Ectodermal cell (in vitro differentiated cells): ENCODE measurements around the gene METTL24. TPM values are rescaled to one million over a fixed set of nuclear protein-coding genes. Genes with fewer than 3 reads are reported as not detected.

Source experiments
- H3K27ac ChIP-seq: 2 replicates; pipeline ENCODE4 v1.7.0; 2013; ENCODE audit warnings: mild to moderate bottlenecking, low read depth, low read length; ENCODE audit not compliant: insufficient read depth, poor library complexity, severe bottlenecking
- H3K27me3 ChIP-seq: 2 replicates; pipeline ENCODE4 v1.7.0; 2013; ENCODE audit warnings: mild to moderate bottlenecking, low read length; ENCODE audit not compliant: insufficient read depth, control insufficient read depth, poor library complexity, severe bottlenecking
- H3K36me3 ChIP-seq: one replicate; pipeline ENCODE4 v1.7.0; 2013; ENCODE audit warnings: low read length; ENCODE audit not compliant: control insufficient read depth, insufficient read depth
- H3K4me1 ChIP-seq: one replicate; pipeline ENCODE4 v1.7.0; 2013; ENCODE audit warnings: low read length; ENCODE audit not compliant: control insufficient read depth, insufficient read depth
- H3K4me3 ChIP-seq: 2 replicates; pipeline ENCODE4 v1.7.0; 2013; ENCODE audit warnings: low read depth, low read length, control low read depth; ENCODE audit not compliant: insufficient read depth
- H3K9me3 ChIP-seq: 2 replicates; pipeline ENCODE4 v1.7.0; 2013; ENCODE audit warnings: mild to moderate bottlenecking, low read length, moderate library complexity; ENCODE audit not compliant: control insufficient read depth
- WGBS, 2 experiments: methylation state at CpG; one replicate each; pipeline ENCODE4 v1.1.7; 2013; ENCODE audit warnings: missing lambda C conversion rate in 2 of 2; 5-methylcytosine and 5-hydroxymethylcytosine counted together
- polyA plus RNA-seq, 4 experiments: library from polyadenylated mRNA; stranded (reverse); fragments of 50-300 nt; gene quantifications; one replicate each; pipeline ENCODE4 v1.2.3, GENCODE V29; 2013

Gene METTL24, protein sequence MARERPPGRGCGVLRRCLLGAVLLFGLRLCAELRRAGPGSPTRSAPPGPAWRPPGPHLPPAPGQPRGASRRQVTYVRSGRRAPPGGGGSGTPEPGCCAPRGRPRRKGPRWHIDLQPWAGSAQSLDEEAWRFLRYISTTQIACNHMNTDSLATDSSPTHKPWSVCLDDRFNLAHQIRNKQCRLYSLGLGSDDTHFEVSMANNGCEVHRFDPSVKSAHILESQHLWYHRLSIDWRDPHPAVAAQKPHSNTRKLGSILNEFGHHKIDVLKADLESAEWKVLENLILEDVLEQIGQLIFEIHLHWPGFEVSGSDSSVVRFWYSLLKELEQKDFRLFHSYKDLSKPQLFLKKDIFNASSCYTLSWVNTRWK
- polyA plus RNA-seq (2013, experiment 1 of 4): 3.0 TPM
- 2.8 TPM for polyA plus RNA-seq (2013, experiment 2 of 4)
- polyA plus RNA-seq (2013, experiment 3 of 4): 3.2 TPM
- polyA plus RNA-seq (2013, experiment 4 of 4): 3.5 TPM

GRCh38 chr6:110357664-110358552 is at the start of gene METTL24:
Gene METTL24, minus strand, starts transcription at chr6:110358349. Its CDS starts 77 bp downstream, at chr6:110358272.
- 2% methylated on average over 107 of the region's 107 CpGs for WGBS, 2 experiments
- Histone ChIP-seq H3K36me3 (no peaks in the 10 kb centered on the region), H3K27me3 (peaks cover 31% of the 10 kb centered on the region), H3K4me1 (peaks cover 39% of the 10 kb centered on the region), H3K27ac (no peak within 1 kb of the TSS), H3K4me3 (peak within 1 kb of the TSS; percentile 44), H3K9me3 (no peaks in the 10 kb centered on the region)

DNA sequence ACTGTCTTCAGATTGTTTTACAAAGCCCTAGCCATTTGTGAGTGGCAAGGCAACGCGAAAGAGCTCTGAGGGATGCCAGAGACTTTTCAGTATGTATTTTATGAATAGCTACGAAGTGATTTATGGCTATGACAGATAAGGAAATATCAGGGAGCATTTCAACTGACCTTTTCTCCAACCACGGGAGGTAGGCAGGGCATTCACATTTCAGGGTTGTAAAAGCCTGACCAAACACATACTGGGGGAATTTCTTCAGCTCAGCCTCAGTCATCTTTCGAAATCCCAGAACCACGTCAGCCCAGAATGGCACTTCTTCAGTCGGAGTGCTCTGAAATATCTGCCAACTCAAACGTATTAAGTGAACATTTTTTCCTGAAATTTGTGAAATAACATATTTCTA is 46.5 kb upstream of the METTL24 start:
- no peaks in the 10 kb centered on the region for H3K27me3 ChIP-seq
- no peaks in the 10 kb centered on the region for H3K9me3 ChIP-seq
- H3K27ac ChIP-seq: no peak overlapping the region
- H3K36me3 ChIP-seq: no peaks in the 10 kb centered on the region
- no peaks in the 10 kb centered on the region for H3K4me1 ChIP-seq
- WGBS, 2 experiments: 92 to 93% methylated on average over 8 of the region's 8 CpGs
- H3K4me3 ChIP-seq: no peak overlapping the region

GRCh38 chr6:110401585-110402176 is 43.5 kb upstream of the METTL24 start:
- no peaks in the 10 kb centered on the region for H3K27me3 ChIP-seq
- no peaks in the 10 kb centered on the region for H3K4me1 ChIP-seq
- 93 to 100% methylated on average over 3 to 4 of the region's 4 CpGs for WGBS, 2 experiments

DNA sequence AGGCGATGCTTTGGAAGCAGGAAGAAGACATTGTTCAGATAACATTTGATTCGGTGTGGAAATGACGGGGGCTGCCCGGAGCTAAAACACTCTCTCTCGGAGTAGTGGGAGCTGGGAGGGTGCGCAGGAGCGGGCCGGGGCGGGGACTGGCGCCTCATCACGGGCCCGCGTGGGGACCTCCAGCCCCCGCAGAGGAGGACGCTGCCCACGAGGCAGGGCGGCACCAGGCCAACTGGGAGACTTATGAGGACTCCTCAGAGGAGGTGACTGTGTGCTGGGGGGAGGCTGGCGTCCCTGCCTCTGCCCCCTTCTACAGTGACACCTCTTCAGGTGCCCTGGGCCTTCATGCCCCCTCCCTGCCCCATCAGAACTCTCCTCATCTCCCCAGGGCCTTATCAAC is 42.1 kb upstream of the METTL24 start:
- H3K4me3 ChIP-seq: no peak overlapping the region
- no peaks in the 10 kb centered on the region for H3K36me3 ChIP-seq
- no peaks in the 10 kb centered on the region for H3K27me3 ChIP-seq
- 92 to 93% methylated on average over 18 of the region's 18 CpGs for WGBS, 2 experiments
- H3K9me3 ChIP-seq: no peaks in the 10 kb centered on the region
- H3K27ac ChIP-seq: no peak overlapping the region
- no peaks in the 10 kb centered on the region for H3K4me1 ChIP-seq

More at GRCh38 chr6:110401585-110402176, 43.5 kb upstream of the METTL24 start:
- Histone ChIP-seq H3K27ac (no peak overlapping the region), H3K4me3 (no peak overlapping the region), H3K9me3 (no peaks in the 10 kb centered on the region), H3K36me3 (no peaks in the 10 kb centered on the region)

DNA sequence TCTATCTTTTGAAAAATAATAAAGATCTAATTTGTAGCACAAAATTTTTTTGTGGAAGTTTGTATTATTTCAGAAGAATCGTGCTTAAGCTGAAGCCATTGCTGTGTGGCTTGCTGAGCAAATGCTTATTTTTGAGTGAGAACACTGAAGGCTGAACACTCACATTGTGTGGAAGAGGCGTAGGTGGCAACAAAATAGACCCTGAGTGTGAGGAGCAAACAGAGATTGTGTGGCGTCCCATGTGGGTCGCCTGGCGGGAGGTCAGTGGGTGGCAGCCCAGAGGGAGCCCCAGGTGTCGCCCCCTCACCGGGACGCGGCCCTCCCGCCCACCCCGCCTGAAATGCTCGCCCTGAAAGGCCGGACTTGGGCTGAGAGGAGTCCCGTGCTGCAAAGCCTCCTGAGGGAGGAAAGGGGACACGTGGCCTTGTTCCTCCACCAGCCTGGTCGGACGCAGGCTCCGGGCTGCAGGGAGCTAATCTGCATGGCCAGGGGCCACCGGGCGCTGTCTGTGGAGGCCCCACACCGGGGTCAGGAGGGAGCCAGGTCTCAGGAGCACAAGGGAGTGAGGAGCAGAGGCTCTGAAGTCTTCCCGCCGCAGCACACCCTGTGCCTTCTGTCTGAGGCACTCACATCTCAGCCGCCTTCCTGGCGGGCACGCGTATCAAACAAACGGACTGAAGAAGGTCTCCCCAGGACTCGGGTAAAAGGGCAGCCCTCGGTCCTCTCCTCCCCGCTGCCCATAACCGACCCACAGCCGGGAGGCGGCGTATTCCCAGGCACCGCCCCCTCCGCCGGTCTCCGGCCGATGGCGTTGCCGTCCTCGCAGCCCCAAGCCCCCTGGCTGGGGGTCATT is 41.3 kb upstream of the METTL24 start:
- no peak overlapping the region for H3K4me3 ChIP-seq
- H3K36me3 ChIP-seq: no peaks in the 10 kb centered on the region
- H3K9me3 ChIP-seq: no peaks in the 10 kb centered on the region
- no peaks in the 10 kb centered on the region for H3K4me1 ChIP-seq
- no peak overlapping the region for H3K27ac ChIP-seq
- no peaks in the 10 kb centered on the region for H3K27me3 ChIP-seq
- 94% methylated on average over 43 of the region's 43 CpGs for WGBS, 2 experiments

GRCh38 chr6:110398778-110399177 is 40.6 kb upstream of the METTL24 start:
- H3K9me3 ChIP-seq: no peaks in the 10 kb centered on the region
- H3K4me1 ChIP-seq: no peaks in the 10 kb centered on the region
- no peak overlapping the region for H3K27ac ChIP-seq
- no peak overlapping the region for H3K4me3 ChIP-seq
- no peaks in the 10 kb centered on the region for H3K27me3 ChIP-seq
- H3K36me3 ChIP-seq: no peaks in the 10 kb centered on the region
- WGBS, 2 experiments: 95% methylated on average over 4 of the region's 4 CpGs

DNA sequence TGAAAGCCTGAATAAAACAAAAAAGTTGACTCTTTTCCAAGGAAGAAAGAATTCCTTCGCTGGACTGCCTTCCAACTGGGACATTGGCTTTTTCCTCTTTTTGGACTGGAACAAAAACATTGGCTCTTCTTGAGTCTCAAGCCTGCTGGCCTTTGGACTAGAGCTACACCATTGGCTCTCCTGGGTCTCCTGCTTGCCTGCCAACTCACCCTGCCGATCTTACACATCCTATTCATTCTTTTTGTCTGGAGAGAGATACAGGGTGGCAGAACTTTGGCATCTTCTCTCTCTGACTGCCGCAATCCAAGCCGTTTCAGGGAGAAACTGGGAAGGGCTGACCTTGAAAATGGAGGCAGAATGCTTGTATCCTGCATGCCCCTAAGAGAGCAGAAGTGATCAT is 37.1 kb upstream of the METTL24 start:
- H3K4me1 ChIP-seq: no peaks in the 10 kb centered on the region
- no peak overlapping the region for H3K27ac ChIP-seq
- no peaks in the 10 kb centered on the region for H3K9me3 ChIP-seq
- no peaks in the 10 kb centered on the region for H3K27me3 ChIP-seq
- H3K4me3 ChIP-seq: no peak overlapping the region
- H3K36me3 ChIP-seq: no peaks in the 10 kb centered on the region
- 78 to 85% methylated on average over 4 of the region's 4 CpGs for WGBS, 2 experiments

GRCh38 chr6:110394409-110394808 is 36.3 kb upstream of the METTL24 start:
- Histone ChIP-seq H3K4me1 (no peaks in the 10 kb centered on the region), H3K27ac (no peak overlapping the region), H3K4me3 (no peak overlapping the region), H3K9me3 (no peaks in the 10 kb centered on the region), H3K36me3 (no peaks in the 10 kb centered on the region), H3K27me3 (no peaks in the 10 kb centered on the region)
- 94 to 96% methylated on average over 4 of the region's 4 CpGs for WGBS, 2 experiments

- WGBS, 2 experiments: 81 to 84% methylated on average over 9 of the region's 9 CpGs
- Histone ChIP-seq H3K27ac (no peak overlapping the region), H3K4me1 (peaks cover 6% of the 10 kb centered on the region), H3K9me3 (no peaks in the 10 kb centered on the region), H3K36me3 (no peaks in the 10 kb centered on the region), H3K4me3 (no peak overlapping the region), H3K27me3 (no peaks in the 10 kb centered on the region)
Observed at GRCh38 chr6:110392727-110393126, 34.6 kb upstream of the METTL24 start.
